ENCODE results near the gene DHRS13. TPM values are rescaled to one million over a fixed set of nuclear protein-coding genes. Genes with fewer than 3 reads are reported as not detected.
A peak's percentile ranks its signal among the peaks of the same experiment; 100 is the strongest.

The DHRS13 gene
- total RNA-seq, 1 donor from 2014 or later, result 25.9 TPM

GRCh38 chr17:28929787-28930186 is 26.9 kb upstream of the DHRS13 start:
- peak overlapping the region; percentile 20 for H3K27ac Mint-ChIP-seq
- no peak for TF ChIP-seq CTCF (IDR thresholded peaks at IDR 0.05; ENCODE audit: unreplicated experiment)
- H3K36me3 Mint-ChIP-seq (ENCODE audit: insufficient read depth), result peaks cover 6% of the 10 kb centered on the region

GRCh38 chr17:28928061-28928460 is 25.2 kb upstream of the DHRS13 start:
- no peaks in the 10 kb centered on the region for H3K27me3 Mint-ChIP-seq
- no peak overlapping the region for H3K27ac Mint-ChIP-seq
- H3K36me3 Mint-ChIP-seq (ENCODE audit: insufficient read depth), result peaks cover 12% of the 10 kb centered on the region
- no peak for DNase-seq (ENCODE audit: low spot score, unreplicated experiment)
- H3K9me3 Mint-ChIP-seq (ENCODE audit: low read depth), result no peaks in the 10 kb centered on the region
- no peak for TF ChIP-seq CTCF (IDR thresholded peaks at IDR 0.05; ENCODE audit: unreplicated experiment)
- H3K4me3 Mint-ChIP-seq (ENCODE audit: low read depth), result no peak overlapping the region
- H3K4me1 Mint-ChIP-seq (ENCODE audit: low read depth), result peaks cover 6% of the 10 kb centered on the region

More at GRCh38 chr17:28929787-28930186, 26.9 kb upstream of the DHRS13 start:
- no peak for DNase-seq (ENCODE audit: low spot score, unreplicated experiment)
- Mint-ChIP-seq H3K4me1 (ENCODE audit: low read depth) (peaks cover 6% of the 10 kb centered on the region), H3K9me3 (ENCODE audit: low read depth) (no peaks in the 10 kb centered on the region), H3K27me3 (no peaks in the 10 kb centered on the region), H3K4me3 (ENCODE audit: low read depth) (no peak overlapping the region)

GRCh38 chr17:28926786-28927185 is 23.9 kb upstream of the DHRS13 start:
- Mint-ChIP-seq H3K36me3 (ENCODE audit: insufficient read depth) (peaks cover 15% of the 10 kb centered on the region), H3K4me3 (ENCODE audit: low read depth) (no peak overlapping the region), H3K4me1 (ENCODE audit: low read depth) (peaks cover 6% of the 10 kb centered on the region), H3K27ac (peak overlapping the region; percentile 49), H3K27me3 (no peaks in the 10 kb centered on the region), H3K9me3 (ENCODE audit: low read depth) (no peaks in the 10 kb centered on the region)
- no peak for DNase-seq (ENCODE audit: low spot score, unreplicated experiment)
- TF ChIP-seq CTCF (IDR thresholded peaks at IDR 0.05; ENCODE audit: unreplicated experiment), result no peak

- no peaks in the 10 kb centered on the region for H3K27me3 Mint-ChIP-seq
- H3K36me3 Mint-ChIP-seq (ENCODE audit: insufficient read depth), result peaks cover 19% of the 10 kb centered on the region
- DNase-seq (ENCODE audit: low spot score, unreplicated experiment), result no peak
- H3K9me3 Mint-ChIP-seq (ENCODE audit: low read depth), result no peaks in the 10 kb centered on the region
- H3K4me3 Mint-ChIP-seq (ENCODE audit: low read depth), result no peak overlapping the region
- no peak for TF ChIP-seq CTCF (IDR thresholded peaks at IDR 0.05; ENCODE audit: unreplicated experiment)
- H3K27ac Mint-ChIP-seq, result peak overlapping the region; percentile 84
- peaks cover 6% of the 10 kb centered on the region for H3K4me1 Mint-ChIP-seq (ENCODE audit: low read depth)
Observed at GRCh38 chr17:28926366-28926765, 23.5 kb upstream of the DHRS13 start.

GRCh38 chr17:28925912-28926365 is 23.1 kb upstream of the DHRS13 start:
- H3K9me3 Mint-ChIP-seq (ENCODE audit: low read depth), result no peaks in the 10 kb centered on the region
- no peaks in the 10 kb centered on the region for H3K27me3 Mint-ChIP-seq
- peak overlapping the region; percentile 84 for H3K27ac Mint-ChIP-seq
- DNase-seq (ENCODE audit: low spot score, unreplicated experiment), result no peak
- H3K4me3 Mint-ChIP-seq (ENCODE audit: low read depth), result no peak overlapping the region
- no peak for TF ChIP-seq CTCF (IDR thresholded peaks at IDR 0.05; ENCODE audit: unreplicated experiment)
- H3K4me1 Mint-ChIP-seq (ENCODE audit: low read depth), result peaks cover 6% of the 10 kb centered on the region
- peaks cover 20% of the 10 kb centered on the region for H3K36me3 Mint-ChIP-seq (ENCODE audit: insufficient read depth)
